GM21737 (cell line): ENCODE measurements around the gene C1QBP.
"Not testable (repeated sequence)": the region's sequence is repeated elsewhere in the genome, so short reads cannot be mapped to it uniquely, and the experiment has no call there.

Source experiments
- ATAC-seq: cut with Tn5 transposase; IDR thresholded peaks from one replicate; pipeline ENCODE4 v1.9.1; 2021; ENCODE audit warnings: mild to moderate bottlenecking, moderate library complexity; ENCODE audit not compliant: unreplicated experiment

C1QBP gene

DNA sequence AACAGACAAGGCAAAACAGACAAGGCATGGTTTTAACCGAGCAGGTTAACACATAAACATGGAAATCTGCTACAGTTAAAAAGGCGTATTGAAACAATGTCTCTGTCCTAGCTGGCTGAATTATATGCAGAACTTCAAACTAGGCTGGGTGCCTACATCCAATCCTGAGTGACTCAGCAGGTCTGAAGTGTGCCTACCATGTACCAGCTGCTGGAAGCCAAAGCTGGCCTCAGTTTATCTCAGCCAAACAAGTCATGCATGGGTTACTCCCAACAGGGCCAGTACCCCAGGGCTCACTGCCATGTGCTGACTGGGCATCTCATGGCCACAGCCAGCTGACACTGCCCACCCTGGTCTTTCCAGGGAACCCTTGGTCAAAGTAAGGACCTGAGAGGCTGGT lies 4.0 kb downstream of the C1QBP start:
- ATAC-seq, result no peak

DNA sequence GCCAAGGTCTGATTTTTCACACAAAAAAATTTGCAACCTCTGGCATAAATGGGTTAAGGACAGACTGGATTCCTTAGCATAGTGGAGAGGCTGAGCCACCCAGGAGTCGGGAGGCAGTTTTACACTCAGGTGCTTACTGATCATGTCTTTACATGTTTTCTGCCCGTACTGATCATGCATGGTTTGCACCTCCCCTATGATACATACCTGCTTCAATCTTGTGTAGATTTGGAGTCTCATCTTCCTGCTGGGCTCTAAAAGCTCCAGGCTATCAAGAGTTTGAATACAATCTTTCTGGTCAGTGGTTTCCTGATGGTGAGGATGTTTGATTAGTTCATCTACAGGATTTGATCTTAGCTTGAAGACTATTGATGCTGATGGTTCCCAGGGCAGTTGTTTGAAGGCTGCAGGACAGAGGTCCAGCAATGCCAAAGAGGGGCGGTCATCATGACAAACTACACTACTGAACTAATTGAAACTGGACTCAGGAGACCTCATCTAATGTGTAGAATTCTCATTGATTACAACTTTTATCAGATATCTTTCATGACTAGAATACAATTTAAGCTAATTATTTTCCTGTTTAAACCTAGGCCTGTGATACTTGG lies 6.9 kb downstream of the C1QBP start:
- no peak for ATAC-seq

GRCh38 chr17:5431234-5431633 lies 7.7 kb downstream of the C1QBP start:
- not testable (repeated sequence) for ATAC-seq

GRCh38 chr17:5430413-5430999 lies 8.4 kb downstream of the C1QBP start:
- ATAC-seq, result no peak

GRCh38 chr17:5429191-5429887 lies 9.6 kb downstream of the C1QBP start:
- ATAC-seq, result no peak

DNA sequence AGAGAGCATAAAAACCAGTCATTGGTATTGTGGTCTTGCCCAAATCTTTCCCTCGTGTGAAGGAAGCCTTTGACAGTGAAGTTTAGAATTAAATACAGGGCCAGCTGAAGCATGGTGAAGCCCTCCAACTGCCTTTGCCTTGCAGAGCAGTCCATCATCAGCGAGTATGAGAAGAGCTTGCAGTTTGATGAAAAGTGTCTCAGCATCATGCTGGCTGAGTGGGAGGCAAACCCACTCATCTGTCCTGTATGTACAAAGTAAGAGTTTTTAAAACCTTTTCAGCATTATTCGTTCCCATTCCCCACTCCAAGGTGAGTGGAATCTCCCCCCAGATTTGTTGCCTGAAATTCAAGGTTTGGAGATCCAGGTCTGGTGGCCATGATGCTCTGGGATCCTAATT lies 13.1 kb downstream of the C1QBP start:
- no peak for ATAC-seq

DNA sequence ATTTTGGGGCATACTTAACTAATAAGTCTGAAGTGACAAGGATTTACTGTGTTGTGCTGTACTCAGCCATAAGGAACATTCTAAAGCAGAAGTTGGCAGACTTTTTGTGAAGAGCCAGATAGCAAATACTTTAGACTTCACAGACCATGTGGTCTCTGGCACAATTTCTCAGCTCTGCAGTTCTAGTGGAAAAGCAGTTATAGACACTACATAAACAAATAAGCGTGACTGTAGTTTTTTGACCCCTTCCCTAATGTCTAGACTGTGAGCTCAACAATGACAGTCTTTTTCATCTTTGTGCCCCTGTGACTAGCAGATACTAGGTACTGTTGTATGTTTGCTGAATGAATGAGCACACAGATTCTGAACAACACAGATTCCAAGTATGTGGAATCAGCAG lies 14.0 kb downstream of the C1QBP start:
- ATAC-seq, result no peak

DNA sequence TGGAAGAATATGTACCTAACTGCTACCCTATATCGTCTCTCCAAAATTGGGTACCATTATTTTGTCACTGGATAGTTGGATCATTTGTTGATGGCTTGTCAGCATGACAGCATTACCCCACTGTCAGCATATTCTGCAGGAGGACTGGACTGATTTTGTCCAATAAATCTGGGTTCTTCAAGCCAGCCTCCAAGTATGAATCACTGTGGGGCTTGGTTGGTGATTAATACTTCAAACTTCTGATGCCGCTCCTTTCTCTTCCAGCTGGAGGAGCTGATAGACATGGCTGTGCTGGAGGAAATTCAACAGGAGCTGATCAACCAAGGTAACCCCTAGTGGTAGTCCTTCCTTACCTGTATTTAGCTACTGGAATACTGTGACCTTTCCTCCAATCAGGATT lies 16.4 kb downstream of the C1QBP start:
- ATAC-seq, result no peak

DNA sequence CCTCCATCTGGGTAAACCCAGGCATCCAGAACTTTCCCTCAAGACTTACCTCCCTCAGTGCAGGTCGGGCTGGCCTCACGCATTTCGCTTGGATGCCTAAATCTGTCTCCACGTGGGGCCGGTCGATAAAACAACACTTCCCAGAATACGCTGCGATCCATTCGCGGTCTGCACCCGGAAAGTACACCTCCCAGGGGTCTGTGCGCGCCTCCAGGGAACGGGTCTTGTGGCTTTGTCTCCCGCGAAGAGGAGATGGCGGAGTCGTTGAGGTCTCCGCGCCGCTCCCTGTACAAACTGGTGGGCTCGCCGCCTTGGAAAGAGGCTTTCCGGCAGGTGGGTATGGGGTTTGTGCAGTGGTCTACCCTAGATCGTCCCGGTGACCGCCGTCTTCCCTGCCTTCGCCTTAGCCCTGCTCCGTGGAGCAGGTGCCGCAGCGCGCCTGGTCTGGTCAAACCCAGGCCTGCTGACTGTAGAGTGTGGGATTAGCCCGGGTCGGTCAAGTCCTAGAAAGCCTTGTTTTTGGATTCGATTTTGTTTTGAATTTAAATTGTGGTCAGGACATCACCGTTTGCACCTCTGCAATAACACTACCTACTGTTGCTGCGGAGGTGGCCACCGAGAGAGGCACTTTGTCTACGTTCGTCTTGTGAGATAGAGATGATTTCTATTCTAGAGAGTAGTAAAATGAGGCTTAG lies 18.8 kb downstream of the C1QBP start, which contains the start of gene RPAIN:
Gene RPAIN, plus strand, starts transcription at position 224 of the 695 bp plus-strand sequence. Its CDS starts 29 bp downstream, at position 253.
- ATAC-seq, result peak; percentile 45

DNA sequence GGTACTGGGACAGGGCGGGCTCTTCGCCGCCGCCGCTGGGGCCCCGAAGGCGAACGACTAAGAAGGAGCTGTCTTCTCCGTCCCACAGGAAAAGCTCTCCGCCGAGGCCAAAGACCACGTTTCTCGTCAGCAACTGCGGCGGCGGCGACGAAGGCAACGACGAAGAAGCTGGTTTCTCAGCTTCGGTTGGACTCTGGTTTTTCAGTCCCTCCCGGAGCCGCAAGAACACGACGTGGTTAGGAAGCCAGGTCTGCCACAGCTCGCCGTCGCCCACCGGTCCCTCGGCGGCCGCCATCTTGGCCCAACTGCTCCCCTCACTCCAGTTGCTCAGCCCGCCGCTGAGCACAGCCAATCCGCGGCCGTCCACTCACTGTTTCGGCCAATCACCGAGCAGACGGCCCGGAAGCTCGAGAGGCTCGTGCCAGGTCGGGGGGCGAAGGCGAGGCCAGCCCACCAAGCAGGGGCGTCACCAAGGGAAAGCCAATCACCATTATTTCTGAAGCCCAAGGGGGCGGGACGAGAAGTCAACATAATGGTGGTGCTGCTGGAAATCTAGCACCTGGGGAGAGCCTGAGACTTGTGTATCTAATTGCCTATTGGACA lies 19.5 kb downstream of the C1QBP start, which contains the start of gene NUP88:
Gene NUP88, minus strand, starts transcription at position 307 of the 603 bp plus-strand sequence. Its CDS starts 12 bp downstream, at position 295.
- ATAC-seq, result peak; percentile 81

DNA sequence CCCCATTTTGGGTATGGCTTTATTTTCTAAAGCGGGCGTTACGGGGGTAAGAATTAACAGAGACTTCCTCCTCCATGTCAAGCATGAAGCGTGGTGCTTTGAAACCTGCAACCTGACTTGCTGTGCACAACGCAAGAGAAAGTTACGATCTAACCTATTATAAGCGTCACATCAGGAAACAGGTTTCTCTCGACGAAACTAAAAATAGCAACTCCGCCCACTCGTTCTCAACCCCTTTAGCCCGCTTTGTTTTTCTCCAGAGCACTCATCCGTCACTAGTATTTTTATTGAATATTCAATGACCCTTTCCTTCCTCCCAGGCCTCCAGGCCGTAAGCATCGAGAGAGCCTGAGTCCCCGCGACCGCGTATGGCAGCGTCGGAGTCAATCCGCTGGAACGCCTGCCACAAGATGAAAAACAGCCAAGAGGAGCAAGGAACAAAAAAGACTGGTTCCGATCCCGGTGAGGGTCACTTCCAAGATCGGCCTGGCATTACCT lies 20.0 kb downstream of the C1QBP start:
- ATAC-seq, result peak; percentile 34

GRCh38 chr17:5416901-5417300 lies 22.1 kb downstream of the C1QBP start:
- ATAC-seq, result no peak

GRCh38 chr17:5413682-5414081 lies 25.3 kb downstream of the C1QBP start:
- no peak for ATAC-seq

DNA sequence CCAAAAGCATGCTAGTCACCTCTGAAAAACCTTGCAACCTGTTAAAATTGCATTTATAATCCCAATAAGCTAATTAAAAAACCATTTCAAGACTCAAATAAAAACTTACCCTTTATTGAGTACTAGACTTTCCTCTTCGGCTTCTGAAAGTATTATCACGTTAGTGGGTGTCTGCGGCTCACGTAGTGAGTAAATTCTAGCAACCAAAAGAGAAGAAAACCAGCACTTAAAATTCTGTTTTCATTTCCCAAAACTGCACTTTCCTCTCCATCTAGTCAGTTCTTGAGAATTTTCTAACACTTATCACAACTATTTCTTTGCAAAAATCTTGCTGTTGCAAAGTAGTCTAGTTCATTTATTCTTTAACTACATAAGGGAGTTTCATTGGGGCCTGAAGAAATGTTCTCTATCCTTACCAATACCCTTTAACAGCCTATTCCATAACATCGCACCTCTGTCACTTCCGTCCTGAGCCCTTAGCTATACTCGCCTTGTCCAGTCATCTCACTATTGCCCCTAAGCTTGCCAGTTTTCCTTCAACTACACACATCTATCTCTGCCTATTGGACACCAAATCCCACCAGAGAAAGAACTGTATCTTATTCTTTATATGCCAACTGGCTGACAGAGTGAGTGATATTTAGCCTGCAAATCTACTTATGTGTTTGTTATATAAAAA lies 28.2 kb downstream of the C1QBP start:
- ATAC-seq, result no peak

GRCh38 chr17:5408186-5408585 lies 30.8 kb downstream of the C1QBP start:
- no peak for ATAC-seq

GRCh38 chr17:5405400-5405799 lies 33.6 kb downstream of the C1QBP start:
- ATAC-seq, result no peak

GRCh38 chr17:5399767-5400166 lies 39.2 kb downstream of the C1QBP start:
- ATAC-seq, result no peak

GRCh38 chr17:5396612-5397011 lies 42.3 kb downstream of the C1QBP start:
- ATAC-seq, result no peak

DNA sequence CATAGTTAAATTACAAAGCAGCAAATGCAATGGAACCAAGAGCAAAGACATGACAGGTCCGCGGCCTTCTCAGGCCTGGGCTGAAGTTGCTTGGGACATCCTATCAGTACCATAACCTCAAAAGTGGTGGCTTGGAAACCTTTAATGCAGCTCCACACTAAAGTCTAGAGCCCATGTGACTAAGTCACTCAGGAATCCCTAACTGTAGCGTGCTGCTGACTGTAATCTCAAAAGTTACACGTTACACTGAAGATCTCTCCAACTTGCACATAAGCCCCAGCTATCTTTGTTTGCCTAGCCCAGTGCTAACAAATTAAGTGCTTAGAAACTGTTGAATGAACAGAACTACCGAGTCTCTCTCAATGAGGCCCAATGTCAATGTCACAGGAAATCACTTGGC lies 47.3 kb downstream of the C1QBP start:
- no peak for ATAC-seq
